Measurements from ENCODE around the gene APP.

The APP gene

DNA sequence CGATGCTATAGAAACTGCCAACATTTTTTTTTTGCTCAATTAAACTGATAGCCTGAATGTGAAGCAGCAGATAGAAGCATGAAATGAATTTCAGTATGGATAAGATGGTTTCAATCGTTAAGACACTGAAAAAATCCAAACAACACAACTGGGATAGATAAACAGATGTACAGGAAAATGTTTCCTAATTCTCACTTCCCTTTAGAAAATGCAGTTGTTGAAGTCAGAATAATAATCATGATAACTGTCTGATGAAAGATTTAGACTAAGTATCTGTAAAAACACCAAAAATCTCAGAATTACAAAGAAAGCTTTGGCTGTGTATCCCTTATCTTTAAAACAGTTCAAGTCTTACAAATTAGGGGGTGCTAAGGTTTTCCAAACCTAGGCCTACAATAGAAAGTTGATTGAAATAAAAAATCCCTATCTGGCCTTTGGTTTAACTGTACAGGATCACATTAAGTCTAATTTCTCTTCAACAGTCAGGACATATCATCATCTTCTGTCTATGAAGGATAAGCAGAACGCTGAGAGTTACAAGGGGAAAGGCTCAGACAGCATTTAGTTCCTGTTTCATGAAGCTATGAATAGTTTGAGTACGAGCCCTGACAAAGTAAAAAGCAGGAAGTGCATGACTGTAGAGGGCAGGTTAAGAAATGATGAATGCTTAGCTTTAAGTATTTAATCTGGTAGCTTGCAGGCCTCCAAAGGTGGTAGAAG lies 203.2 kb downstream of the APP start:
- peak; percentile 43 for DNase-seq (ENCODE audit: extremely low spot score)
- CTCF ChIA-PET = interaction anchor here (0.9 to 1.4 kb wide), 5 partner anchors 8 to 201 kb away, joined by 3 to 4 read pairs (median 3); no protein-coding TSS in a partner anchor
- POLR2A ChIA-PET = no interaction called here
- no peak for TF ChIP-seq CTCF (IDR thresholded peaks at IDR 0.05; ENCODE audit: control extremely low read depth, extremely low read depth, low read depth, missing control alignments)

- CTCF ChIA-PET = no interaction called here
- no peak for TF ChIP-seq CTCF (IDR thresholded peaks at IDR 0.05; ENCODE audit: control extremely low read depth, extremely low read depth, low read depth, missing control alignments)
- POLR2A ChIA-PET = no interaction called here
- DNase-seq (ENCODE audit: extremely low spot score) = no peak
These were observed 204.4 kb downstream of the APP start for GRCh38 chr21:25965951-25966707.

GRCh38 chr21:25964926-25965325 lies 205.6 kb downstream of the APP start:
- no peak for TF ChIP-seq CTCF (IDR thresholded peaks at IDR 0.05; ENCODE audit: control extremely low read depth, extremely low read depth, low read depth, missing control alignments)
- ChIA-PET POLR2A (no interaction called here), CTCF (no interaction called here)
- no peak for DNase-seq (ENCODE audit: extremely low spot score)

GRCh38 chr21:25964015-25964414 lies 206.6 kb downstream of the APP start:
- TF ChIP-seq CTCF (IDR thresholded peaks at IDR 0.05; ENCODE audit: control extremely low read depth, extremely low read depth, low read depth, missing control alignments) = no peak
- no peak for DNase-seq (ENCODE audit: extremely low spot score)
- ChIA-PET POLR2A (no interaction called here), CTCF (no interaction called here)

- ChIA-PET CTCF (interaction anchor here (0.9 to 1.6 kb wide), 3 partner anchors 9 to 18 kb away, joined by 3 read pairs; no protein-coding TSS in a partner anchor), POLR2A (no interaction called here)
- DNase-seq (ENCODE audit: extremely low spot score) = no peak
- TF ChIP-seq CTCF (IDR thresholded peaks at IDR 0.05; ENCODE audit: control extremely low read depth, extremely low read depth, low read depth, missing control alignments) = no peak
These were observed 207.4 kb downstream of the APP start for GRCh38 chr21:25963181-25963580.

DNA sequence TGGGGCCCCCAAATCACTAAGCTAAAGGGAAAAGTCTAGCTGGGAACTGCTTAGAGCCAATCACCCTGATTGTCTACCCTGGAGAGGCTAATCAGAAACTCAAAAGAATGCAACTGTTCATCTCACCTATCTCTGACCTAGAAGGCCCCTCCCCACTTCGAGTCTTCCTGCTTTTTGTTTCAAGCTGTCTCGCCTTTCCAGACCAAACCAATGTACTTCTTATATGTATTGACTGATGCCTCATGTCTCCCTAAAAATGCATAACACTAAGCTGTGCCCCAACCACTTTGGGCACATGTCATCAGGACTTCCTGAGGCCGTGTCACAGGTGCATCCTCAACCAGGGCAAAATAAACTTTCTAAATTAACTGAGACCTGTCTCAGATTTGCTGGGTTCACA lies 209.5 kb downstream of the APP start:
- POLR2A ChIA-PET = no interaction called here
- no peak for TF ChIP-seq CTCF (IDR thresholded peaks at IDR 0.05; ENCODE audit: control extremely low read depth, extremely low read depth, low read depth, missing control alignments)
- DNase-seq (ENCODE audit: extremely low spot score) = no peak
- CTCF ChIA-PET = interaction anchor here (1.6 kb wide), 1 partner anchor 16 kb away, joined by 3 read pairs; no protein-coding TSS in a partner anchor
